DMS79 treated with DMSO at 0.1 percent for 48 hours (cell line): Measurements from ENCODE around the gene B4GALNT3.
"Not testable (repeated sequence)": the region's sequence is repeated elsewhere in the genome, so short reads cannot be mapped to it uniquely, and the experiment has no call there.

Experiments used
- DNase-seq: peaks from one replicate; lab custom pipeline; 2025; lab: John Stamatoyannopoulos, UW

Gene B4GALNT3

DNA sequence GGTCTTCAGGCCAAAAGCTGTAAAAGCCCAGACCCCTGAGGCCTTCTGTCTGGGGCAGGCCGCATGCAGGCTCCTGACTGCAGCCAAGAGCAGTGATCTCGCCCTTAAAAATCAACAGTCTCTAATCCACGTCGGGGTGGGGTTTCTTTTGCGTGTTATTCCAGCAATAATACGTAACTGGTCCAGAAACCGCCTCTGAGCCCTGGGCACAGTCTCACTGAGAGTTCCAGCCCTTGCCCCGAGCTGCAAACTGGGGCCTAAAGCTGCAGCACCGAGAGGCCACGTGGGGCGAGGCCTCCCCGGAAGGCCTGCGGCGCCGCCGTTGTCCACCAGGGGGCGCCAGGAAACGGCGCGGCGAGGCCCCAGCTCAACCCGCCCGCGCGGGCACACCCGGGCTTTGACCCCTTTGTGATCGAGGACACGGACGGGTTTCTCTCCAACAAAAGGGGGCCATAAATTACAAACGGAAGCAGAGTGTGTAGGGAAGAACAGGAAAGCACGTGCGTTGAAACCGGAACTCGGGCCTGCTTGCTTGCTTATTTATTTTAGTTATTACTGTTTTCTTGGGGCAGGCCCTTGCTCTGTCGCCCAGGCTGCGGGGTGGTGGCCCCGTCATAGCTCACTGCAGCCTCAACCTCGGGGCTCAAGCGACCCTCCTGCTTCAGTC lies 116.3 kb downstream of the B4GALNT3 start:
- DNase-seq: no peak

DNA sequence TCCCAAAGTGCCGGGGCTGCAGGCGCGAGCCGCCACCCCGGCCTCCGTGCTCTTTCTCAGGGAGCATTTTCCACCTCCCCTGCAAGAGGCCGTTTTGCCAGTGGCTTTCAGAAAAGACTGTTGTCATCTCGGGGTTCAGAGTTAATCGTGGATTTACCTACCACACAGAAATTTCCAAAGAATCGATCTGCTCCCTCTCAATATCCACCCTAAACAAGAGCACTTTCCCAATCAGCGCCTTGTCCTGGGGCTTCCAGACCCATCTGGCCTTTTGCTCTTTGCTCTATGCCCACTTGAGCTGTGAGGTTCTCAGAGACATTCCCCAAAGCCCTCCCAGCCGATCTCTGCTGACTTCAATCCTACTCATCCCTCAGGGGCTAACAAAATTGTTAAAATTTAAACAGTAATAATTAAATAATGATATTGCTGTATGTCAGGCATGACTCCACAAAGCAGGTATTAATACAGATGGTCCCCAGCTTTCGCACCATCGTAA lies 116.9 kb downstream of the B4GALNT3 start:
- DNase-seq: no peak

DNA sequence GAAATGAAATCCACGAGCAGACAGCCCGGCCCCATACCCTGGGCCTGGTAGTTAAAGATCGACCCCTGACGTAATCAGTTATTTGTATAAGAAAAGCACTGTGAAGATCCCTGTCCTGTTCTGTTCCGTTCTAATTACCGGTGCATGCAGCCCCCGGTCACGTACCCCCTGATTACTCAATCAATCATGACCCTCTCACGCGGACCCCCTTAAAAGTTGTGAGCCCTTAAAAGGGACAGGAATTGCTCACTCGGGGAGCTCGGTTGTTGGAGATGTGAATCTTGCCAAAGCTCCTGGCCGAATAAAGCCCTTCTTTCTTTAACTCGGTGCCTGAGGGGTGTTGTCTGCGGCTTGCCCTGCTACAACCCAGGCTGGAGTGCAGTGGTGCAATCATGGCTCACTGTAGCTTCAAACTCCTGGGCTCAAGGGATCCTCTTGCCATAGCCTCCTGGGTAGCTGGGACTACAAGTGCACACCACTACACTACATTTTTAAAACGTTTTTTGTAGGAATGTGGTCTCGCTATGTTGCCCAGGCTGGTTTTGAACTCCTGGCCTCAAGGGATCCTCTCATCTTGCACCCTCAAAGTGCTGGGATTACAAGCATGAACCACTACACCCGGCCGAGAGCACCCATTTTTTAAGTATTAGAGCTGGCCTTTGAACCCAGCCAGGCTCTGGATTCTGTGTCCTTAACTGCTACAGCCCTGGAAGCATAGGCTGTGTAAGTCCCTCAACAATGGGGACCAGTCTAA lies 118.4 kb downstream of the B4GALNT3 start:
- not testable (repeated sequence) for DNase-seq

DNA sequence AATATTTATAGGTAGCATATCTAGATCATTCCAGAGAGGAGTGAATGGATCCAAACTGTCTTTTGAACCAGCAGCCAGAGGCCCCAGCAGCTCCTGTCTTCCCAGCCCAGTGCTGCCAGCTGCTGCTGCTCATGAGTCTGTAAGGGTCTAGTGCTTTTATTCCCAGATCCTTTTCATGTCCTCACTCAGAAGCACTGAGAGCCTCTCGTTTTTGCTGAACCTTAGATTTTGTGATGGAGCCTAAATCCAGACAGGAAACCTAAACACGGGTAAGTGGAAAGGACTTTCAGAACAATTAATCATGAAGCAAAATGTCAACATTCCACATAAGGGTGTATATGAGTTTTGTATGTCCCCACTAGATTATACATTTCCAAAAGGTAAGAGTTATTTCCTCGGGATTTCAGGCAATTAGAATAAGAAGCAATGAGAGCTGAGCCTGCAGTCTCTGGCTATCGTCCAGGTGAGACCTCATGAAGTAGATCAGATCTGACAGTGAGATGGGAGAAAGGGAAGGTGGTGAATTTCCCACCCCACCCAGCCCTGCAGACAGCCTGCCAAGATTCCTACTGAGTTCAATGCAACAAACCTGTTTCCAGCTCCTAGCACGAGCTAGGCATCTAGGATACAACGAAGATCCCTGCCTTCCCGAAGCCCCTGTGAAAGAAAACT lies 119.1 kb downstream of the B4GALNT3 start:
- peak; percentile 81 for DNase-seq

DNA sequence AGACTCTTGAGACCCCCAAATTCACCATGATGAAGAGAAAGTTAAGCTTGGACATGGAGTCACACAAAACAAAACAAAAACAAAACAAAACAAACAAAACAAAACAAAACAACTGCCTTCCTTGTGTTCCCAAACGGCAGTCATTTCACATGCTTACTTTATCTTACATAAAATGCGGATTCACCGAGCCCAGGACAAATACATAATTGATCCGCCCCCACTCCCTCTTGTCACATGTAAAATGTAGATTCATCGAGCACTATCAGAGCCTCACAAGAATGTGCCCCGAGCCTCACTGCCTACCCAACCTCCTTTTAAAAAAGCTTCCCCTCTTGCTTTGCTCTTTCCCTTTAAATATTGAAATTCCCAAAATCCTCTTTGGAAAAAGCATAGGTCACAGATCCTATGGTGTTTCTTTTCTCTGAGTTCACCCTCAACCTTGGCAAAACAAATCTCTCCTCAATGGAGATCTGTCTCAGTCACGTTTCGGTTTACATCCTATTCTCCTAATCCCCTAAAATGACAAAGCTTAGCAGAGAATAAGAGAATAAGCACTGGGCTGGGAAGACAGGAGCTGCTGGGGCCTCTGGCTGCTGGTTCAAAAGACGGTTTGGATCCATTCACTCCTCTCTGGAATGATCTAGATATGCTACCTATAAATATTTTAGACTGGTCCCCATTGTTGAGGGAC lies 119.8 kb downstream of the B4GALNT3 start:
- no peak for DNase-seq

DNA sequence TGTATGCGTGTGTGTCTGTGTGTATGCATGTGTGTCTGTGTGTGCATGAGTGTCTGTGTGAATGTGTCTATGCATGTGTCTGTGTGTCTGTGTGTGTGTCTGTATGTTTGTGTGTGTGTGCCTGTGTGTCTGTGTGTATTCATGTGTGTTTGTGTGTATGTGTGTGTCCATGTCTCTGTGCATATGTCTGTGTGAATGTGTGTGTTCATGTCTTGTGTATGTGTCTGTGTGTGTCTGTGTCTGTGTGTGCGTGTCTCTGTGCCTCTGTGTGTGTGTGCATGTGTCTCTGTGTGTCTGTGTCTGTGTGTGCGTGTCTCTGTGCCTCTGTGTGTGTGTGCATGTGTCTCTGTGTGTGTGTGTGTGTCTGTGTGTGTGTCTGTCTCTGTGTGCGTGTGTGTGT lies 121.1 kb downstream of the B4GALNT3 start:
- no peak for DNase-seq

DNA sequence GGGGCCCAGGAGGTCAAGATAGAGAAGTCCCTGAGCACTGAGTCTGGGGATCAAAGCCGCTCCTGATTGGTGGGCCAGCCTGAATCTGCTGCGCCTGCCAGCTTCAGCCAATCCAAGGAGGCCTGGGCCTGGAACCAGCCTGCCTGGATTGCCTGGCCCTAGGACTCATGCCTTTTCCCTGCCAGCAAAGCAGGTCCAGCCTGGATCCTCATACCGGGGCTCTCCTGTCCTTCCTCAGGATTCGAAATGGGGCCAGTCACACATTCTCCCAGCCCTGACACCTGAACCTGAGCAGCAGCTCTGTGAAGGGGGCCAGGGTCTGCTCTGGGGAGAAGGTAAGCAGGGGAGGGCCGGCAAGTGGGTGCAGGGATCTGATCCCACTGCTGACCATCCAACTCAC lies 121.6 kb downstream of the B4GALNT3 start:
- DNase-seq: no peak

DNA sequence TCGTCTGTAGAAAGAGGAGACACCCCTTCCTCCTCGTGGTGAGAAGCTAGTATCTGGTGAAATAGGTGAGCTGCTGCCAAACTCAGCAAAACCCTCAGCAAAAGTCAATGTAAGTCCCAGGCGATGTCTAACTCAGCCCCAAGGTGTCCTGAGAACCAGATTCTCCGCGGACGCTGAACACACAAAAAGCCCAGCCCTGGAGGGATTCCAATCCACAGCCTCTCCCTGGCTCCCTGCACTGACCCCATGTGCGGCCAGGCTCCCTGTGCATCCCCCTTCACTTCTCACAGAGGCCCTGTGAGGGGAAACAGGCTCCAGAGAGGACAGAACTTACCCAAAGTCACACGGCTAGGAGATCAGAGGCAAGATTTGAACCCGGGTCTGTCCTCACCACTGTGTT lies 122.0 kb downstream of the B4GALNT3 start:
- DNase-seq: no peak

DNA sequence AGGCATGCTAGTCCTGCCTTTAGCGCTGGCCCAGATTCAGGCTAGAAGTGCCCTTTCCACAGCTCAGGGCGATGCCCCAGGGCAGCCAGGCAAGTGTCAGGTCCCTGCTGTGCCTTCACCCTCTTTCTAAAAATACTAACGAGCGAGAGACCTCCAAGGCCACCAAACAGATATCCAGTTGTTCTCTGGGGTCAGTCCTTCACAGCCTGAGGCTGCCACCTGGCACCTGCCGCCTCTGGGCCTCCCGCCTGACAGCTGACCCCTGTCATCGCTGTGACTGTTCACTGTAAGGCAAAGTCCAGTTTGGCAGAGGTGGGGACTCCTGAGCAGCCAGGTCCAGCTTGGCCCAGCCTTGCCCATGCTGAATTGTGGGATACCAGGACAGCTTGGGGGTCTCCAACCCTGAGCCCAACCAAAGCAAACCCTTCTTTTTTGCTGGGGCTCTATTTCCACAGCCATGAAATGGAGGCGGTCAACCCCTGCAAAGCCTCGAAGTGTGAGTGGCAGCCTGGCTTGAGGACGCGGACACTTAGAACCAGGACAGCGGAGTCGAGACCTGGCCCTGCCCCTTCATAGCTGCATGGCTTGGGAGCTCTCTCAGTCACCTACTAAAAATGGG lies 123.6 kb downstream of the B4GALNT3 start:
- DNase-seq: no peak

DNA sequence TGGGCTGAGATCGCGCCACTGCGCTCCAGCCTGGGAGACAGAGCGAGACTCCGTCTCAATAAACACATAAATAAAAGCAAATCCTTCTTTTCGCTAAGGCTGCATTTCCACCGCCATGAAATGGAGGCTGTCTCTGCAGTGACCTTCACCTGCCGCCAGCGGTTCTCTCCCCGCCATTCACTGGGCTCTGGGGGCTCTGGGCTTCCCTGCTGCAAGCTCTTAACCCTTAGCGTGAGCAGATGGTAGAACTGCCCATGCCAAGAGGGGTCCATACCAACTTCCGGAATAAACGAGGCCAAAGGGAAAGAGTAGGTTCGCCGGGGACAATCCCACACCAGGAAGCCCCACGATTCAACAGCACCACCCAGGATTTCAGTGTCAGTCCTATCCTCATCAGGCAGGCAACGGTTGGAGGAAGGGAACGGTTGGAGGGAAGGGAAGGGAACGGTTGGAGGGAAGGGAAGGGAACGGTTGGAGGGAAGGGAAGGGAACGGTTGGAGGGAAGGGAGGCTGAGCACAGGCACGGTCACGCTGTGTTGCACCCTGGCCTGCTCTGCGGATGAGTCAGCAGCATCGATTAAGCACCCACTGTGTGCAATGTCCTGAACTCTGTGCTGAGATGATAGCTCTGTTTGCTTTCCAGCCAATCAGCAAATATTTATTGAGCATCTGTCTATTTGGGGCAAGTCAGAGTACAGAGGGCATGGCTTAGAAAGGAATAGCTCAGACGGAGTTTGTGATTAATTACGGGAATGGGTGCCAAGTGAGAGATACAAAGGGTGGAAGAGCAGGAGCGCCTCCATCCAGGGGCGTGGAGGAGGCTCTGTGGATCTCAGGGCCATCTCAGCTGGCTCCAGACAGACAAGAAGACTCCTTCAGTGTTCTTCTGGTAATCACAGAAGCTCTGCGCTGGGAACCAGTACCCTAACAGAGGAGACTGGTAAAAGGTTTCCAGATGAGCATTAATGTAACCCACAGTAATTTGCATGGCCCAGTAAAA lies 125.6 kb downstream of the B4GALNT3 start:
- DNase-seq: no peak

DNA sequence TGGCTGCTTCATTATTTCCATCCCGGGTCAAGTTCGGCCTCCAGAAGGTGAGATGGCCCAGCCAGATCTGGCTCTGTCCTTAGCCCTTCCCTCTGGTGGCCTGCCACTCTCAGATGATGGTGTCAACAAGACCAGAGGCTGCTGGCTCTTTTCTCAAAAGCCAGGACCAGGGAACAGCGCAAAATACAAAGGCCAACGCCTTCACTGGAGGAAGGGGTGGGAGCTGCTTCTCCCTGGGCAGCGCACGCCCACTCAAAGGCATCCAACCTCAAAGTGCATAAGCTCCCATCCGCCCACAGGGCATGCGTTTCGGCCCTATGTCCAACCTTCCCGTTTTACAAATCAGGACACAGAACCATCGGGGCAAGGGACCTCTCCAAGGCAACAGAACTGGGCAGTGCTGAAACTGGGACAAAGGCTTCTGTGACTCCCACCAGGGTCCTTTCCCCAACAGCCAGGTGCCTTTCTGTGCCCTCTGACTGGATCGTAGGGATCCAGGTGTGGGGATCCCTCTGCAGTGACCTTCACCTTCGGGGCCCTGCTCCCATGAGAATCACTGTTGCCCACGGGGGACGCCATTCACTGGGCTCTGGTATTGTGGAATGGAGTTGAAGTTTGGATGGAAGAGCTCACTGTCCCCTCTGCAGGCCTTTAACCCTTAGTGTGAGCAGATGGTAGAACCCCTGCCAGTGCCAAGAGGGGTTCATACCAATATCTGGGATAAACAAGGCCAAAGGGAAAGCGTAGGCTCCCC lies 126.8 kb downstream of the B4GALNT3 start:
- no peak for DNase-seq

DNA sequence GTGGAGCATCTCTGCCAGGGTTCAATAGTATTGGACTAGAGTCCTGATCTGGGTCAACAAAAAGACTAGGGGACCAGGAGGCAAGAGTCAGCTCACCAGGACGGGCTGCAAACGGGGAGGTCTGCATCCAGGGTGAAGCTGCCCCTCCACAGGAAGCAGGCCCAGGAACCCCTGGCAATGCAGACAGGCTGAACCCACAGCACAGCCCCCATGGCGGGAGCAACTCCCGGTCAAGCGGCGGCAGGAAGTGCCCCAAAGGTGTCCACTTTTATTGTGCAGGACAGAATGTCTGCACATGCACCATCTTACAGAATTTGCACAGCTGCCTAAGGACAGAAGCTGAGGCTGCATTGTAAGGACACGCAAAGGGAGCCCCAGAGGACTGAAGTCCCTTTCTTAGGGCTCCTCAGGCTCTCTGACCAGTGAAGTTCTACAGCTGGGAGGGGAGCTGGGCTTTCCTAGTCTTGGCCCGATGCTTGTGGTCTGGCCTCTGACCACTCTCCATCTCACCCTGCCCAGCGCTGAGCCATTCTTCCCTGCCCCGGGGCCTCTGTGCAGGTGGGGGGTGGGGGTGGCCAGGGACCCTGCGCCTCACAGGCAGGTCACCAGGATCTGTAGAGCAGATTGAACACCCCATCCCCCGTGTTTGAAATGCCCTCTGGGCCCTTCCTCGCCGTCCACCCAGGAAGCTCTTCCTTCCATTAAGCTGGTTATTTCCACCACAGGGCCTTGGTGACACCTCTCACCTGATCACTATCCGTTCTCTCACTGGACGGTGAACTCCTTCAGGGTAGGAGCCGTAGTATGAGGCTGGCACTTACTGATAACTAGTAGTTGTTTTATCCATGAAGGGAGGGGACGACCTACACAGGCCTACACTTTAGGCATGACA lies 127.6 kb downstream of the B4GALNT3 start:
- DNase-seq: no peak

DNA sequence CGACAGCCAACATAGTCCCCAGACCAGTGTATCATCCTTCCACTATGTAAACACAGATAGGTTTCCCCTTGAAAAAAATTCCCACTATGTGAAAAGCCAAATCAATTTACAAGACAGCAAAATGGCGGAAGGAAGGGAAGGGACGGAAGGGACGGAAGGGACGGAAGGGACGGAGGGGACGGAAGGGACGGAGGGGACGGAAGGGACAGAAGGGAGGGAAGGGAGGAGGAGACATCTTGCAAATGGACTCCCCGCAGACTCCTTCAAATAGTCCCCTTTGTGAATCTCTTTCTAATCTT lies 128.2 kb downstream of the B4GALNT3 start:
- DNase-seq: no peak

DNA sequence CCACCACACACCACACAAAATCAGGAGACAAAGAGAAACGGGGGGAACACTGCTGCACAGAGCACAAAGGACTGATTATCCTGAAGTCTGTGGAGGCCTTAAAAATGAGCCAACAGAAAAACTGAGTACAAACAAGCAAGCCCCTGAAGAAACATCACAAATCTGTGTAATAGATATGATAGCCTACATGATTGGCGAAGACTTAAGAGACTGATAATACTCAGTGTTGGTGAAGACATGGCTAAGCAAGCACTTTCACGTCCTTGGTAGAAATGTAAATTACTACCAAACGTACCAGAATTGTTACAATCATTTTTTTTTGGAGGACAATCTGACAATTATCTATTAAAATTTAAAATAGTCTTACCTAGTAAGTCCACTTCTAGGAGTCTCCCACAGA lies 128.9 kb downstream of the B4GALNT3 start:
- DNase-seq: no peak

DNA sequence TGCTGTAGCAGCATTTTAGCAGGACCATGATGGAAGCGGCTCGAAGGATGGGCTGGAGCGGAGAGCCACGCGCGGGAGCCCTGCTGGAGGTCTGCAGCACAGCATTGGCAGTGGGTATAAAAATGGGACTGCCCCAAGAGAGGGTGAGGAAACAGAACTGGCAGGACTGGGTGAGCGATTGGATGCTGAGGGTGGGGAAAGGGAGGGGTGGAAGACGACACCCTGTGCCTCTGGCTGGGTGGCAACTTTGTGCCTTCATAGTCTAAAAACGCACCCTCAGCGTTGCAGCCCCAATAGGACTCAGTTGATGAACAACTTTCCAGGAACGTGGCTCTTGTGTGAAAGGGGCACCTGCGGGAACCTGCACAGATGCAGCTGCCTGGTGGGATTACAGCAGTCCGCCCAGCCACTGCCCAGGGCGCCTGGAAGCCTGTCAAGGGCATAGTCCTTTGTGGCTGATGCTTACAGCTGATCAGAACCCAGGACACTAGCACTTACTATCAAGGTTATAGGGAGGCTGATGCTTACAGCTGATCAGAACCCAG lies 130.5 kb downstream of the B4GALNT3 start:
- no peak for DNase-seq

DNA sequence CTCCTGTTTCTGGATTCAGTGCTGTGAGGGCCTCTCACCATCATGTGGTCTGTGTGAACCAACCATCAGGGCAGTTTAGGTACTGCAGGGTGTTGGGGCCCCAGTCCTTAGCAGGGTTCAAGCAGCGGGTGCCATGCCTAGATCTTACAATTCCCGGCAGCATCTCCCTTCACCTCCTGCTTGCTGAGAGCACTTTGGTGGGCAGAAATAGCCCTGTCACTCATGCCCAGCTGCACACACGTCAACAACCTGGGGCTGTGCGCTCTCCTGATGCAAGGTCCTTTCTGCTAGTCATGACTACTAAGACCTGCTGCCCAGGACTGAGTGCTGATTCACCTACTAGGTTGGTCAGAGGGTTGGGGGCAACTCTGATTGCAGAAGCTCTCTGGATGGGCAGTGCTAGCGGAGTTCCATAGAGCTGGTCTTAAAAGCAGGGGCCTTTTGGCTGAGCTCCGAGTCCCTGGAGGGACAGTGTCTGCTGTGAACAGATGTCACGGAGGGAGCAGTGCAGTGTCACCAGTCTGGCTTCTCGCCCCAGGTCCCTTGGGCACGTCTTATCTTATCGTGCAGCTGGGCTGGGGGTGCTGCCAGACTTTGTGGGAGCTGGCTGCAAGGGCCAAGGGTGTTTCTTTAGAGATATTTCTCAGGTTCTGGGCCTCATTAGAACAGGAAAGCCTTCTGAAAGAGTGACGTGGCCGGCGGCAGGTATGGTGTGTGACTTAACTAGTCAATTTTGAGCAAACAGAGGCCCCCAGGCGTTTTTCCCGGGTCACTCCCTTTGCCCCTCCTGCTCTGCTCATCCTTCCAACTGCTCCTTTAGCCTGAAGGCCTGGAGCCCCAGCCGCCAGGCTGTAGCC lies 131.7 kb downstream of the B4GALNT3 start:
- DNase-seq: no peak

DNA sequence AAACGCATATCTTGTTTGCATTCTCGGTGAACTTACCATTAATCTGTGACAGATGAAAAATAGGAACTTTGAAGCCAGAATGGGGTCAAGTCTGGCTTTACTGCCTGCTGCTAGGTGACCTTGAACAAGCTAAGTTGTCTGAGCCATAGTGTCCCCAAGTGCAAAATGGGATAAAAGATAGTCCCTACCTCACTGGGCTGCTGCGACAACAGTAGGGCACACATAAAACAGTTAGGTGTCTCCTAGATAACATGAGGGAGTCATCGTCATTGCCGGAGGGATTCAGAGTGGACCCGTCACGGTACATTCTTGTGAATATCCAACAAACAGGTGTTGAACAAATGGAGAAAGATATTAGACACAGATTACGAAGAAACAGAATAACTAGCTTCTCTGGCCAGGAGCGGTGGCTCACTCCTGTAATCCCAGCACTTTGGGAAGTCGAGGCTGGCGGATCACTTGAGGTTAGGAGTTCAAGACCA lies 132.3 kb downstream of the B4GALNT3 start:
- no peak for DNase-seq
